GM12878 (cell line): Measurements from ENCODE around the gene GNAZ. TPM values are rescaled to one million over a fixed set of nuclear protein-coding genes. Genes with fewer than 3 reads are reported as not detected.

Source experiments
- ATAC-seq: fragments of 200-7000 bp; cut with Tn5 transposase; 3 replicates; pipeline ENCODE4 v1.9.1; 2020; ENCODE audit warnings: mild to moderate bottlenecking, moderate library complexity
- BruUV-seq: library from RNA; stranded (reverse); fragments of 400-500 nt; replicated peaks from 2 replicates; lab custom pipeline; 2021; lab: Mats Ljungman, UMichigan
- CTCF ChIA-PET: fragments of 300-600 bp; sonication (Branson Sonifier 250); formaldehyde crosslinking; extraction: SDS; loops from one replicate; lab custom pipeline; 2021; ENCODE audit warnings: inconsistent platforms; lab: Yijun Ruan, JAX
- POLR2A ChIA-PET: fragments of 350-600 bp; formaldehyde crosslinking; extraction: SDS; loops from one replicate; lab custom pipeline; 2021; ENCODE audit warnings: inconsistent platforms; lab: Charles Lee
- RAD21 ChIA-PET: fragments of 300-600 bp; sonication (Branson Sonifier 250); formaldehyde crosslinking; loops from one replicate; lab custom pipeline; 2023; ENCODE audit warnings: antibody characterized with exemption; ENCODE audit not compliant: unreplicated experiment; lab: Charles Lee
- SMC1A ChIA-PET: fragments of 300-600 bp; sonication (Branson Sonifier 250); formaldehyde crosslinking; loops from one replicate; lab custom pipeline; 2023; ENCODE audit not compliant: unreplicated experiment, uncharacterized antibody; lab: Charles Lee
- DNase-seq: peaks from one replicate; pipeline ENCODE4 v3.0.0-alpha.2; 2011; ENCODE audit warnings: low read depth, low spot score
- FAIRE-seq: peaks from 3 replicates; lab custom pipeline; 2011; peaks lifted over from hg19 to GRCh38; lab: Jason Lieb, UNC
- H2AFZ ChIP-seq: 2 replicates; pipeline ENCODE4 v1.6.0; 2011; ENCODE audit warnings: low read depth, low read length, control low read depth; ENCODE audit not compliant: control insufficient read depth
- H3K27ac ChIP-seq: 2 replicates; pipeline ENCODE4 v1.5.1; 2011; ENCODE audit warnings: control low read depth; ENCODE audit not compliant: control insufficient read depth, insufficient read depth
- H3K27me3 ChIP-seq, 2 experiments: replicated peaks in 1 of 2; 2 replicates each; pipeline versions ENCODE4 v1.6.0 to v1.6.1; 2011; ENCODE audit warnings: low read length in 1 of 2; ENCODE audit not compliant: control insufficient read depth in 2 of 2, insufficient read depth in 2 of 2
- H3K36me3 ChIP-seq, 2 experiments: 2 replicates each; pipeline ENCODE4 v1.5.1; 2011; ENCODE audit warnings: low read length in 1 of 2; ENCODE audit not compliant: control insufficient read depth in 2 of 2, insufficient read depth in 2 of 2
- H3K4me1 ChIP-seq: 2 replicates; pipeline ENCODE4 v1.6.1; 2011; ENCODE audit warnings: mild to moderate bottlenecking, low read length, moderate library complexity, mixed read lengths; ENCODE audit not compliant: control insufficient read depth, insufficient read depth
- H3K4me2 ChIP-seq: 2 replicates; pipeline ENCODE4 v1.6.0; 2011; ENCODE audit warnings: control low read depth; ENCODE audit not compliant: control insufficient read depth, insufficient read depth
- H3K4me3 ChIP-seq: fragments of 200-600 bp; sonication (generic); 2 replicates; pipeline ENCODE4 v1.5.1; 2016
- H3K79me2 ChIP-seq: 2 replicates; pipeline ENCODE4 v1.6.0; 2011; ENCODE audit warnings: low read length; ENCODE audit not compliant: control insufficient read depth, insufficient read depth
- H3K9ac ChIP-seq: 2 replicates; pipeline ENCODE4 v1.8.0; 2011; ENCODE audit warnings: low read length, control low read depth, mixed read lengths; ENCODE audit not compliant: control insufficient read depth, insufficient read depth
- H3K9me3 ChIP-seq: replicated peaks from 3 replicates; pipeline ENCODE4 v1.5.1; 2011; ENCODE audit warnings: mild to moderate bottlenecking, low read length; ENCODE audit not compliant: control insufficient read depth, insufficient read depth
- H4K20me1 ChIP-seq: 2 replicates; pipeline ENCODE4 v1.6.0; 2011; ENCODE audit not compliant: control insufficient read depth, insufficient read depth
- BACH1 ChIP-seq: fragments of 450-650 bp; IDR thresholded peaks from 2 replicates; pipeline ENCODE4 v1.6.1; 2017; ENCODE audit warnings: mild to moderate bottlenecking, borderline replicate concordance
- ETV6 ChIP-seq, 2 experiments: fragments of 450-650 bp in 1 of 2; IDR thresholded peaks in 1 of 2; conservative IDR thresholded peaks in 1 of 2; 2 replicates each; pipeline ENCODE4 v1.6.1; 2014; ENCODE audit warnings: antibody characterized with exemption in 1 of 2, borderline replicate concordance in 1 of 2, low read depth in 1 of 2, mild to moderate bottlenecking in 1 of 2, moderate library complexity in 1 of 2
- HDGF ChIP-seq: fragments of 450-650 bp; IDR thresholded peaks from 2 replicates; pipeline ENCODE4 v1.6.1; 2016; ENCODE audit warnings: antibody characterized with exemption
- KAT2A ChIP-seq: conservative IDR thresholded peaks from 2 replicates; pipeline ENCODE4 v1.6.1; 2011; ENCODE audit warnings: low read depth, low read length; ENCODE audit not compliant: control insufficient read depth
- MEF2B ChIP-seq: fragments of 450-650 bp; IDR thresholded peaks from 2 replicates; pipeline ENCODE4 v1.6.1; 2018; ENCODE audit warnings: mild to moderate bottlenecking, moderate library complexity; ENCODE audit not compliant: partially characterized antibody, poor library complexity, severe bottlenecking
- NBN ChIP-seq: fragments of 450-650 bp; IDR thresholded peaks from 2 replicates; pipeline ENCODE4 v1.6.1; 2016
- NFXL1 ChIP-seq: fragments of 450-650 bp; IDR thresholded peaks from 2 replicates; pipeline ENCODE4 v1.6.1; 2017; ENCODE audit warnings: antibody characterized with exemption, mild to moderate bottlenecking, borderline replicate concordance
- PAX8 ChIP-seq: fragments of 450-650 bp; IDR thresholded peaks from 2 replicates; pipeline ENCODE4 v1.6.1; 2017; ENCODE audit warnings: mild to moderate bottlenecking, moderate library complexity
- POLR2AphosphoS2 ChIP-seq: IDR thresholded peaks from 2 replicates; pipeline ENCODE4 v1.6.1; 2011; ENCODE audit warnings: low read depth, mild to moderate bottlenecking, low read length, improper control_type of control experiment, moderate library complexity
- RAD51 ChIP-seq: fragments of 450-650 bp; IDR thresholded peaks from 2 replicates; pipeline ENCODE4 v1.6.1; 2016; ENCODE audit warnings: moderate library complexity, mild to moderate bottlenecking, inconsistent platforms
- RELB ChIP-seq: fragments of 450-650 bp; IDR thresholded peaks from 2 replicates; pipeline ENCODE4 v1.6.1; 2017; ENCODE audit warnings: low read depth, mild to moderate bottlenecking, moderate library complexity
- RUNX3 ChIP-seq: IDR thresholded peaks from 2 replicates; pipeline ENCODE4 v1.6.1; 2012; ENCODE audit warnings: low read length, inconsistent platforms
- SMAD5 ChIP-seq: IDR thresholded peaks from 2 replicates; pipeline ENCODE4 v1.6.1; 2016; ENCODE audit warnings: antibody characterized with exemption, low read depth
- TCF12 ChIP-seq: IDR thresholded peaks from 2 replicates; pipeline ENCODE4 v1.6.1; 2011; ENCODE audit warnings: low read depth, mild to moderate bottlenecking, low read length
- ZZZ3 ChIP-seq: IDR thresholded peaks from 2 replicates; pipeline ENCODE4 v1.6.1; 2011; ENCODE audit warnings: low read depth; ENCODE audit not compliant: control insufficient read depth, insufficient read length
- WGBS: methylation state at CpG from one replicate; pipeline ENCODE4 v1.1.6; 2016; ENCODE audit warnings: low lambda C conversion rate; ENCODE audit not compliant: insufficient replicate concordance, insufficient coverage; ENCODE audit errors: missing lambda C conversion rate; 5-methylcytosine and 5-hydroxymethylcytosine counted together
- in situ Hi-C: fragments of 300-500 bp; cut with MboI; formaldehyde crosslinking; loops from 9 replicates; pipeline ENCODE4 v1.14.3; 2018; ENCODE audit warnings: mixed read lengths
- intact Hi-C: fragments of 100-400 bp; cut with micrococcal nuclease; formaldehyde crosslinking; loops from one replicate; pipeline ENCODE4 v1.14.2; 2022; ENCODE audit not compliant: unreplicated experiment
- polyA plus RNA-seq, 11 experiments: library from polyadenylated mRNA; depleted of rRNA in 4 of 11; unstranded in 6 of 11; stranded (reverse) in 5 of 11; fragments of >200 nt; fragmentation: Nextera tagmentation in 4 of 11; fragmentation: Illumina TruSeq in 1 of 11; extraction: Ambion mirVana in 4 of 11; extraction: Trizol in 1 of 11; gene quantifications; 1 replicate in 1 of 11; 2 replicates in 10 of 11; pipeline versions ENCODE4 v1.2.1 to v1.2.3, GENCODE V29; 2011 to 2016; ENCODE audit warnings: inconsistent platforms in 2 of 11, missing spikeins in 2 of 11, low read depth in 1 of 11
- total RNA-seq, 4 experiments: library from RNA; depleted of rRNA in 3 of 4; stranded (reverse); fragments of >200 nt in 3 of 4; fragmentation: Illumina TruSeq in 1 of 4; extraction: Trizol in 1 of 4; gene quantifications; 2 replicates each; pipeline versions ENCODE4 v1.2.1 to v1.2.3, GENCODE V29; 2013 to 2021
- TF ChIP-seq, protein P1 (sequence below): fragments of 450-650 bp; IDR thresholded peaks from 2 replicates; pipeline ENCODE4 v1.6.1; 2017; ENCODE audit warnings: mild to moderate bottlenecking
- TF ChIP-seq, protein P2 (sequence below): fragments of 450-650 bp; formaldehyde crosslinking; IDR thresholded peaks from 2 replicates; pipeline ENCODE4 v1.4.0; 2020; ENCODE audit warnings: mild to moderate bottlenecking, moderate library complexity

GNAZ gene
- total and polyA plus RNA-seq, 10 of the 15 experiments (the other 5 are each of a cell fraction or from before 2014, with no cell fraction given) = 0.09 to 1.0 (median 0.44) TPM; not detected in 1

DNA sequence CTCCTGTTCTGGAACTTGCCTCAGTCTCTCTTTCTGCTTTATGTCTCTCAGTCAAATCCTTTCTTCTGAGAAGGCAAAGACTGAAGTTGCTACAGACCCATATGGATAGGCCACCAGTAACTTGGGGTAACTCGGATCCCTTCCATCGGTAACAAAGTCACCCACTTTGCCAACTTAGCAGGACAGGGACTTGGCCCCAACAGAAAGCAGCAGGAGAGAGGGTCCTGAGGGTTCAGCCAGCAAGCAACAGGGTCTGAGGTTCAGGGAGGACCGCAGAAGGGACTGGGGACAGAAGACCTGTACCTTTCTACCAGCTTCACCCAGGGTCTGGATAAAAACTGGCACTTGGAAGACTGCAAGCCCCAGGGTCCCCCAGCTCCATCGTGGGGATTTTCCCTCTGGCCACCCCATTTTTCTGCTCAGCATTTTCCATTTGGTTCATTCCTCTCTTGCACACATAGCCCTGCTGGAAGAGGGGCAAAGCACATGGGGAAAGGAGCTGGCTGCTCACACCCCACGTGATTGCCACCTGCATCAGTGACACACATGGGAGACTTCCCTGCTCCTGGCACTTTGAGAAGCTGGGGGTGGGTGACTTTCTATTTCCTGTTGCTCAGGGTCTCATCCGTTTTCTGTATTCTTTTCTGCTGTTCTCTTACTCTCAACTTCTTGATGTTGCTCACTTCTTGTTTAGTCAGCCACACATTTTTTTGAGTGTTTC lies 34.6 kb upstream of the GNAZ start:
- 58% methylated on average over 6 of the region's 6 CpGs for WGBS
- Histone ChIP-seq H3K27ac (no peak overlapping the region), H3K79me2 (no peaks in the 10 kb centered on the region), H3K4me1 (peaks cover 13% of the 10 kb centered on the region), H3K9ac (no peak overlapping the region), H3K36me3 (no peaks in the 10 kb centered on the region), H3K4me3 (no peak overlapping the region), H4K20me1 (no peaks in the 10 kb centered on the region), H3K4me2 (peak overlapping the region; percentile 27; the same call in 1 of the 2 replicates), H3K27me3 (no peaks in the 10 kb centered on the region), H3K9me3 (no peaks in the 10 kb centered on the region; the same call in 2 of the 3 replicates), H2AFZ (peak overlapping the region; percentile 50)
- no peak for FAIRE-seq
- SMC1A ChIA-PET = interaction anchor here (0.6 to 2.0 kb wide), 12 partner anchors 11 to 196 kb away, joined by 3 to 12 read pairs (median 4); no protein-coding TSS in a partner anchor
- in situ Hi-C loops (no loop called here), intact Hi-C loops (no loop called here)
- DNase-seq = peak; percentile 13
- RAD21 ChIA-PET = interaction anchor here (0.7 to 0.8 kb wide), 2 partner anchors 35 to 75 kb away, joined by 3 read pairs; no protein-coding TSS in a partner anchor
- CTCF ChIA-PET = interaction anchor here (0.7 to 3.4 kb wide), 8 partner anchors 9 to 81 kb away, joined by 3 to 20 read pairs (median 3); no protein-coding TSS in a partner anchor
- ATAC-seq = peak; percentile 51
- POLR2A ChIA-PET = no interaction called here
- BruUV-seq = no TSS peak
- TF ChIP-seq, protein P1, sequence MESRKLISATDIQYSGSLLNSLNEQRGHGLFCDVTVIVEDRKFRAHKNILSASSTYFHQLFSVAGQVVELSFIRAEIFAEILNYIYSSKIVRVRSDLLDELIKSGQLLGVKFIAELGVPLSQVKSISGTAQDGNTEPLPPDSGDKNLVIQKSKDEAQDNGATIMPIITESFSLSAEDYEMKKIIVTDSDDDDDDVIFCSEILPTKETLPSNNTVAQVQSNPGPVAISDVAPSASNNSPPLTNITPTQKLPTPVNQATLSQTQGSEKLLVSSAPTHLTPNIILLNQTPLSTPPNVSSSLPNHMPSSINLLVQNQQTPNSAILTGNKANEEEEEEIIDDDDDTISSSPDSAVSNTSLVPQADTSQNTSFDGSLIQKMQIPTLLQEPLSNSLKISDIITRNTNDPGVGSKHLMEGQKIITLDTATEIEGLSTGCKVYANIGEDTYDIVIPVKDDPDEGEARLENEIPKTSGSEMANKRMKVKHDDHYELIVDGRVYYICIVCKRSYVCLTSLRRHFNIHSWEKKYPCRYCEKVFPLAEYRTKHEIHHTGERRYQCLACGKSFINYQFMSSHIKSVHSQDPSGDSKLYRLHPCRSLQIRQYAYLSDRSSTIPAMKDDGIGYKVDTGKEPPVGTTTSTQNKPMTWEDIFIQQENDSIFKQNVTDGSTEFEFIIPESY = no peak
- TF ChIP-seq RELB (no peak), SMAD5 (no peak), RUNX3 (no peak), NFXL1 (no peak), HDGF (no peak), ETV6 (conservative IDR thresholded peaks at IDR 0.05 in 1 of 2, IDR thresholded peaks at IDR 0.05 in 1 of 2; ENCODE audit: borderline replicate concordance in 1 of 2, low read depth in 1 of 2) (peak in 1 of 2 experiments; percentile 77; a peak in 2 of 4 replicates), POLR2AphosphoS2 (no peak), TCF12 (0 out of 2 replicates have a peak, but pooled peaks have one; percentile 4), PAX8 (no peak), MEF2B (no peak), KAT2A (no peak), BACH1 (no peak), NBN (no peak), RAD51 (peak; percentile 57), ZZZ3 (no peak)
- TF ChIP-seq, protein P2, sequence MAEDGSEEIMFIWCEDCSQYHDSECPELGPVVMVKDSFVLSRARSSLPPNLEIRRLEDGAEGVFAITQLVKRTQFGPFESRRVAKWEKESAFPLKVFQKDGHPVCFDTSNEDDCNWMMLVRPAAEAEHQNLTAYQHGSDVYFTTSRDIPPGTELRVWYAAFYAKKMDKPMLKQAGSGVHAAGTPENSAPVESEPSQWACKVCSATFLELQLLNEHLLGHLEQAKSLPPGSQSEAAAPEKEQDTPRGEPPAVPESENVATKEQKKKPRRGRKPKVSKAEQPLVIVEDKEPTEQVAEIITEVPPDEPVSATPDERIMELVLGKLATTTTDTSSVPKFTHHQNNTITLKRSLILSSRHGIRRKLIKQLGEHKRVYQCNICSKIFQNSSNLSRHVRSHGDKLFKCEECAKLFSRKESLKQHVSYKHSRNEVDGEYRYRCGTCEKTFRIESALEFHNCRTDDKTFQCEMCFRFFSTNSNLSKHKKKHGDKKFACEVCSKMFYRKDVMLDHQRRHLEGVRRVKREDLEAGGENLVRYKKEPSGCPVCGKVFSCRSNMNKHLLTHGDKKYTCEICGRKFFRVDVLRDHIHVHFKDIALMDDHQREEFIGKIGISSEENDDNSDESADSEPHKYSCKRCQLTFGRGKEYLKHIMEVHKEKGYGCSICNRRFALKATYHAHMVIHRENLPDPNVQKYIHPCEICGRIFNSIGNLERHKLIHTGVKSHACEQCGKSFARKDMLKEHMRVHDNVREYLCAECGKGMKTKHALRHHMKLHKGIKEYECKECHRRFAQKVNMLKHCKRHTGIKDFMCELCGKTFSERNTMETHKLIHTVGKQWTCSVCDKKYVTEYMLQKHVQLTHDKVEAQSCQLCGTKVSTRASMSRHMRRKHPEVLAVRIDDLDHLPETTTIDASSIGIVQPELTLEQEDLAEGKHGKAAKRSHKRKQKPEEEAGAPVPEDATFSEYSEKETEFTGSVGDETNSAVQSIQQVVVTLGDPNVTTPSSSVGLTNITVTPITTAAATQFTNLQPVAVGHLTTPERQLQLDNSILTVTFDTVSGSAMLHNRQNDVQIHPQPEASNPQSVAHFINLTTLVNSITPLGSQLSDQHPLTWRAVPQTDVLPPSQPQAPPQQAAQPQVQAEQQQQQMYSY (CRISPR knock-in tag) = no peak
